Kidney (tissue), 14 donors: Measurements from ENCODE around the gene NIPA2. TPM values are rescaled to one million over a fixed set of nuclear protein-coding genes. Genes with fewer than 3 reads are reported as not detected.

Experiments used
- DNase-seq, 5 donors: peaks; one replicate each; pipeline ENCODE4 v3.0.0-alpha.2; 2013 to 2020
- FAIRE-seq: peaks from 2 replicates; lab custom pipeline; 2012; peaks lifted over from hg19 to GRCh38; lab: Jason Lieb, UNC
- H3K27ac ChIP-seq, 2 donors: one replicate each; pipeline ENCODE4 v1.7.0; 2013; ENCODE audit warnings: low read depth in 2 of 2, low read length in 2 of 2, inconsistent platforms in 1 of 2
- H3K27me3 ChIP-seq: one replicate; pipeline ENCODE4 v1.7.1; 2013; ENCODE audit warnings: low read length, inconsistent platforms; ENCODE audit not compliant: control insufficient read depth, insufficient read depth
- H3K36me3 ChIP-seq, 3 donors: one replicate each; pipeline versions ENCODE4 v1.7.0 to v1.7.1; 2013; ENCODE audit warnings: low read length in 3 of 3, control low read depth in 1 of 3, inconsistent platforms in 1 of 3; ENCODE audit not compliant: insufficient read depth in 3 of 3, control insufficient read depth in 2 of 3
- H3K4me1 ChIP-seq, 3 donors: one replicate each; pipeline versions ENCODE4 v1.7.0 to v1.7.1; 2013; ENCODE audit warnings: low read length in 3 of 3, inconsistent platforms in 1 of 3, low read depth in 1 of 3; ENCODE audit not compliant: control insufficient read depth in 2 of 3, insufficient read depth in 2 of 3
- H3K4me3 ChIP-seq, 3 donors: one replicate each; pipeline versions ENCODE4 v1.7.0 to v1.8.1; 2013; ENCODE audit warnings: low read length in 3 of 3, control low read depth in 1 of 3, inconsistent platforms in 1 of 3
- H3K9ac ChIP-seq, 3 donors: one replicate each; pipeline versions ENCODE4 v1.7.0 to v1.7.1; 2013; ENCODE audit warnings: low read length in 3 of 3, control low read depth in 1 of 3, inconsistent platforms in 1 of 3
- H3K9me3 ChIP-seq, 3 donors: one replicate each; pipeline versions ENCODE4 v1.7.0 to v1.7.1; 2013; ENCODE audit warnings: low read length in 3 of 3, control low read depth in 1 of 3, inconsistent platforms in 1 of 3; ENCODE audit not compliant: control insufficient read depth in 2 of 3, insufficient read depth in 1 of 3
- CTCF ChIP-seq: IDR thresholded peaks from 3 replicates; pipeline ENCODE4 v1.5.1; 2012; ENCODE audit warnings: mild to moderate bottlenecking, moderate library complexity, borderline replicate concordance; ENCODE audit not compliant: insufficient read depth; ENCODE audit errors: extremely low read depth
- intact Hi-C: fragments of 100-400 bp; cut with DNase I; formaldehyde crosslinking; loops from one replicate; pipeline ENCODE4 v1.11.1; 2022
- polyA plus RNA-seq: library from polyadenylated mRNA; stranded (reverse); fragments of 350-450 nt; fragmentation: Illumina TruSeq; extraction: RNeasy Lipid Tissue Mini Kit (QIAGEN cat#74804); gene quantifications from one replicate; pipeline ENCODE4 v1.2.3, GENCODE V29; 2014; ENCODE audit warnings: low read depth, low replicate concordance; ENCODE audit not compliant: insufficient read depth
- total RNA-seq: library from RNA; stranded (reverse); fragmentation: NEBNext Ultra II Directional; extraction: Animal tissue kit (Norgen Biotek cat#: 25700); gene quantifications from one replicate; pipeline ENCODE4 v1.2.1, GENCODE V29; 2021
- donor health status: control.
- donor health status: control.
- donor health status: control.
- donor health status: control.
- donor health status: control.
- donor health status: DM: yes; HTN: yes; CAD: no.
- donor health status: Normal renal cell carcinoma (clear cell type).

Gene NIPA2
- total and polyA plus RNA-seq, 2 donors from 2014 or later: 30.0 to 48.5 TPM

- no peak for TF ChIP-seq CTCF
- intact Hi-C loops: no loop called here
- Histone ChIP-seq H3K9ac (no peak overlapping the region), H3K27me3 (no peaks in the 10 kb centered on the region), H3K9me3 (no peaks in the 10 kb centered on the region), H3K36me3 (peaks cover under 1 to 36% (median 21%) of the 10 kb centered on the region in 3 donors), H3K4me1 (no peaks in the 10 kb centered on the region), H3K4me3 (no peak overlapping the region), H3K27ac (no peak overlapping the region)
- FAIRE-seq (no peak), DNase-seq (no peak)
These were observed 44.7 kb downstream of the NIPA2 start for GRCh38 chr15:22883196-22883595.

- Histone ChIP-seq H3K27ac (no peak overlapping the region), H3K4me3 (no peak overlapping the region), H3K9ac (no peak overlapping the region), H3K36me3 (peaks cover 0 to 34% (median 21%) of the 10 kb centered on the region in 3 donors), H3K4me1 (no peaks in the 10 kb centered on the region), H3K9me3 (no peaks in the 10 kb centered on the region), H3K27me3 (no peaks in the 10 kb centered on the region)
- TF ChIP-seq CTCF: peak; percentile 17
- DNase-seq: peak in 1 of 5 donors; percentile 11
- intact Hi-C loops: no loop called here
- FAIRE-seq: no peak
These were observed 45.9 kb downstream of the NIPA2 start for GRCh38 chr15:22884344-22884743.

GRCh38 chr15:22885120-22885519 lies 46.7 kb downstream of the NIPA2 start:
- intact Hi-C loops: no loop called here
- TF ChIP-seq CTCF: no peak

More at GRCh38 chr15:22885120-22885519, 46.7 kb downstream of the NIPA2 start:
- Histone ChIP-seq H3K4me3 (no peak overlapping the region), H3K27me3 (no peaks in the 10 kb centered on the region), H3K9me3 (no peaks in the 10 kb centered on the region), H3K4me1 (no peaks in the 10 kb centered on the region), H3K9ac (no peak overlapping the region), H3K36me3 (peaks cover 0 to 33% (median 20%) of the 10 kb centered on the region in 3 donors), H3K27ac (no peak overlapping the region)
- DNase-seq: no peak
- FAIRE-seq: no peak
